HG03025 (cell line): ENCODE measurements around the gene DLG5.

ENCODE experiments used
- ATAC-seq: cut with Tn5 transposase; IDR thresholded peaks from one replicate; pipeline ENCODE4 v1.9.1; 2021; ENCODE audit warnings: mild to moderate bottlenecking, moderate library complexity; ENCODE audit not compliant: unreplicated experiment, low FRiP score

The DLG5 gene

DNA sequence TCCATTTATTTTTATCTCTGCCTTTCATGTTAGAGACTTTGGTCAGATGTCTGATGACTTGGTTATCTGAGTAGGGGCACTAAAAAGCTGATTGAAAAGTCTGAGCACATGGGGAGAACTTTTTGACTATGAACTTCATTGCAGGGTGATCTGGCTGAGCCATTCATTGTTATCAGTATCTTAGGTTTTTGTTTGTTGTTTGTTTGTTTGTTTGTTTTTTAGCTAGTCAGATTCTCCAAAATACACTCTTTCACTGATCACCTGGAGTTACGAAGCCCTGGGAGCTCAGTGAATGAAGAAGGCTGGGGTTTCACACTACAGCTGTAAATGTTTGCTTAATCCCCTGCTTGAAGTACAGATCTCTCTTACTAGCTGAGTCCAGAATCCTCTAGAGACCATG lies 28.6 kb upstream of the DLG5 start:
- no peak for ATAC-seq

DNA sequence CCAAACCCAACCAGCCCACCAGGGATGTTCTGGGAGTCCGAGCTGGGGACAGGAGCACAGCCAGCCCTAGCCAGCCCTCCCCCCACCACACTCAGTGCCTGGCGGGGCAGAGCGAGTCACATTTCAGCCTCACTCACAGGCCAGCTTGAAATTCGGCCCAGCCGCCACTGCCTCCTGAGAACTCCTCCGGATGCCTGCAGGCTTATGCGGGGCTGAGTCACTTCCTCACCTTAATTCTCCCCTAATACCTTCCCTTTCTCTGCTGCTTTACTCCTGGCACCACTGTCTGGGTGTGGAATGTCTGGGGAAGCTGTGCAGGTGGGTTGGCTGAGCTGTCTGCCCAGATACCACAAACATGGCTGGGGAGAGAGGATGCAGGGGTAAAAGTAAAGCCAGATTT lies 22.6 kb upstream of the DLG5 start:
- ATAC-seq = no peak

DNA sequence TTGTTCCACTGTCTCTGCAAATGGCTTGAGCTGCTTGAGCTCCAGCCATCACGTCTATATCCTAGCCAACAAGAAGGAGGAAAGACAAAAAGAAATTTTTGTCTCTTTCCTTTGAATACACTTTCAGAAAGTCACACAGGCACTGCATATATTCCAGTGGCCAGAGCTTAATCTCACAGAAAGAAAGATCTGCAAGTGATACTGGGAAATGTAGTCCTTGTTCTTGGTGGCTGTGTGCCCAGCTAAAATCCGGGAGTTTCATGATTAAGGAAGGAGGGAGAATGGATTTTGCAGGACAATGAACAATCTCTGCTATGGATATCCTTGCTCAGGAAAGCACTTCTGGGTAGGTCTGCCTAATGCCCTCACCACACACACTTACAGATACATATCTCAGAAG lies 19.5 kb upstream of the DLG5 start:
- no peak for ATAC-seq

DNA sequence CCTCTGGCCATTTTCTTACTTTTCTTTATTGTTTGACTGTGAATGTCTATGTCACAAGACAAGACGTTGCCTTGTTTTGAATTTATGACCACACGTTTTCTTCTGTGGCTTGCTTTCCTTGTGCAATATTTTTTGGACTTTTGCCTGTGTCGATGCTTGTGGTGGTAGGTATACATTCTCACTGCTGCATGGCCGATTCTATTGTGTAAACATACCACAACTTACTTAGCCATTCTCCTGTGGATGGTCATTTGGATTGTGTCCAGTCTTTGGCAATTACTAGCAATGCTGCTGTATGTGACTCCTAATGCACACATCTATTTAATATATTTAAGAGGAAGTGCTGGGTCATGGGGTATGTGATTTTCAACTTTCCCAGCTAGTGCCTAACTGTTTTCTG lies 18.0 kb upstream of the DLG5 start:
- no peak for ATAC-seq

DNA sequence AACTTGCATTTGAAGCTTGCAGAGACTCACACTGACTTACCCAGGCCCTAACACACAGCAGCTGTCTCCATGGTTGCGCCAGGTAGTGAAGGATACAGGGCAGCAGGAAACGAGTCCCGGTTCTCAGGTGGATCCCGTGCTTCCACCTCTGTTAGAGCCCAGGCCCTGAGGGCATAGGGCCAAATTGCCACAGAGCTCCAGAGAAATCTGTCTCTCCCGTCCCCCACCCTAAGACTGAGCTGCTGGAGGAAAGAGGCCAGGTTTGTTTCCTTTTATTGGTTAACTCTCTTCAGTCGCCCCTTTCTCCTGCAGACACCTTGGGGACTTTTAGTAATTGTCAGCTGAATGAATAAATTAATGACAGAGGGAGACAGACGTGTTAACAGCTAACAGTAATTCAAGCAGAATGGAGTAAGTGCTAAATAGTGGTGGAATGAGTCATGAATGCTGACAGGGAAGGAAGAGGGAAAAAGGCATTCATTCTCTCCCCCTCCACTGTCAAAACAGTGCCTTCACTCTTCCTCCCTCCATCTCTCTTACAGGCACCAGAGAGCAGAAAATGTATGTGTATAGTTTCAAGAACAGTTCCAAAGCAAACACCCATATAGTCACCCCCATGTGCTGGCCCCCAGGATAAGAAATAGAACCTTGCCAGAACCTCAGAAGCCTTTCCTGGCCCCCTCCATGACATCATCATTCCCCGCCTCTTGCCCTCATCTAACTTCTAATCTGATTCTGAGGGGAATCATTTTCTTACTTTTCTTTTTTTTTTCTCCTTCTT lies 16.8 kb upstream of the DLG5 start:
- no peak for ATAC-seq

DNA sequence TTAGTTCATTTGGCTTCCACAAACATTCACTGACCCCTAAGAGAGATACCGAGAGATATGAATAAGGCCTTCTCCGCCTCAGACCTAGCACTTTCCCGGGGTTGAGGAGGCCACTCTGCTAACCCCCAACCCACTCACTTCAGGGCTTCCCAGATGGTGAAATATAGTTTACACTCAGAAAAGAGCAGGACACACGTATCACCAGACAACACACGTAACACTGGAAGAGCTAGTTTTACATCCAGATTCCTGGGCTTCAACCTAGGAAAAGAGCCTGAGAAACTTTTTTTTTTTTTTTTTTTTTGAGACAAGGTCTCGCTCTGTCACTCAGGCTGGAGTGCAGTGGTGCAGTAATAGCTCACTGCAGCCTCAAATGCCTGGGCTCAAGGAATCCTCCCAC lies 15.2 kb upstream of the DLG5 start:
- ATAC-seq = no peak

DNA sequence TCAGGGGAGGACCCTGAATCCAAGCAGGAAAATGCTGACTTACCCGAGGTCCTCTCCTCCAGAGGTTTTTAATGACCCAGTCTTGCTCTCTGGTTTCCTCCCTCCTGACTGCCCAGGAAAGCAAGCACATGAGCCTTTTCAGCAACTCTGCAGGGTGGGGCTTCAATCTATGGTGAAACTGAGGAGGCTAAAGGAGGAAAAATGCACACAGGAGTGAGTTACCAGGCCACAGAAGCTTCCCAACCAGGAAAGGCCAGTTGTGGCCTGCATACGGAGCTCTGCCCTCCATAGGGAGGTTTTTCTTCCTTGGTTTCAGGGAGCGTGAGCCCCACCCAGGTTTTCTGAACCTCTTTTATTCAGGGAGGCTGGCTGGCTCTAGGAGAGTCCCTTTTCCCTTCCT lies 14.1 kb upstream of the DLG5 start:
- ATAC-seq = no peak

DNA sequence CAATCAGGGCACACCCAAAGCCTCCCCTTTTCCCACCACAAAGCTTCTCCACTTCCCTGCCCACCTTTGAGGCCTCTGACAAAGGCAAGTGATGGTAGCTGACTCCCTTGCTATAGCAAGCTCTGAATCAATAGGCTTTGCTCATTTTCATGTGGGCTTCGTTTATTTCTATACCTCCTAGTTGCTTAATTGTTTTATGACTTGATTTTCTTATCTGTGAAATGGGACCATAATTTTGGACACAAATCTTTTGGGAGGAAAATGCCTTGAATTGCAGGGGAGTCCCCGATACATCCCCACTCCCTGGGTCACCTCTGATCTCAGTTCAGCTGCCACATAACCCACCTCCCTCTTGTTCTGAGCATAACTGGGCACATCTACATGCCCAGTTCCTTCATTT lies 13.7 kb upstream of the DLG5 start:
- ATAC-seq = no peak

DNA sequence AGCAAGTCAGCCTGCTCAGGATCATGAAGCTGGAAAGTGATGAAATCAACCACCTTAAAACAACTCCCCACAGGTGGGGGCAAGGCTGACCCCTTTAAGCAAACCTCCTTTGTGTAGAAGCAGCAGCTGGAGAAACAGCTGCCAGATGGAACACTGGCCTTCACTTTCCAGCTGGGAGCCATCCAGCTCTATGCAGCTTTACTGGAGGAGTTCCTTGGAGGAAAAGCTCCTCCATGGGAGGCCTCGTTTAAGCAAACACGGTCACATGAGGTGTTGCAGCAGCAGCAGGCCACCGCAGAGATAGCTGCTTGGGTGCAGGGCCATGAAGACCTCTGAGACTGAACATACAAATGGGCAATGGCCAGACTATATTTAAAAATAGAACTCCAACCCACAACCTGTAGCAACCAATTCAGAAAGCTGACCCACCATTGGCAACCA lies 13.0 kb upstream of the DLG5 start:
- ATAC-seq = no peak

DNA sequence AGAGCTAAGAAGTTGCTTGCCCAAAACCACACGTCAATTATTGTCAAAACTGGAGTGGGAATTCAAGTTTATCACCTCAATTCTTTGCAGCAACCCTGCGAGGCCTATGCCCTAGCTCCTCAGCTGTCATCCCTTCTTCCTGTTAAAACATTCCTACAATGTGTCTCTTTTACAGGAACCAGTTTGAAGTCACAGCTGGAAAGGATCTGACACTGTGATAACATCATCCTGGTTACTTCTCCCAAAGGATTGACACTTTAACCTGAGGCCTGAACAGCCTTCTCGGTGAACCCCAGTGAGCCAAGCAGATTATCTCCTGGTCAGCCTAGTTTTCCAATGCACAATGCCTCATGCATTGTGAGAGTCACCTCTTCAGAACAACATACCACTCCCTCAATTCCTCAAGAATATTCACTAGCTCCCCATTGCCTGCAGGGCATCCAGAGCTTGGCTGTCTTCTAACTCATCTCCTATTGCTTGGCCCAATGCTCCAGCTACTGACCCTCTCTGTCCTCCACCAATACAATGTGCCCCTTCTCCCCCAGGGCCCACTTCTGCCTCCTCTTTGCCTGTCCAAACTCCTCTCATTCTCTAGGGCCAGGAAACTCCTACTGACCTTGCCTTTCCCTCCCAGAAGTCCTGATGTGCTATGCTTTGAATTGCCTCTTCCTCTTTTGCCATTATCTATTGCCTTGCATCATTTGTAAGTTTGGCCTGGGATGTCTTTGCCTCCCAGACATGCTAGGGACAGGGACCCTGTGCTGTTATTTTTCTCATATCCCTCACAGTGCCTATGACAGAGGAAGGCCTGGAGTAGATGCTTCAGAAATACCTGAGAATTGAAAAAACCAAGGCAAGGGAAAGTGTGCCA lies 10.4 kb upstream of the DLG5 start:
- no peak for ATAC-seq

DNA sequence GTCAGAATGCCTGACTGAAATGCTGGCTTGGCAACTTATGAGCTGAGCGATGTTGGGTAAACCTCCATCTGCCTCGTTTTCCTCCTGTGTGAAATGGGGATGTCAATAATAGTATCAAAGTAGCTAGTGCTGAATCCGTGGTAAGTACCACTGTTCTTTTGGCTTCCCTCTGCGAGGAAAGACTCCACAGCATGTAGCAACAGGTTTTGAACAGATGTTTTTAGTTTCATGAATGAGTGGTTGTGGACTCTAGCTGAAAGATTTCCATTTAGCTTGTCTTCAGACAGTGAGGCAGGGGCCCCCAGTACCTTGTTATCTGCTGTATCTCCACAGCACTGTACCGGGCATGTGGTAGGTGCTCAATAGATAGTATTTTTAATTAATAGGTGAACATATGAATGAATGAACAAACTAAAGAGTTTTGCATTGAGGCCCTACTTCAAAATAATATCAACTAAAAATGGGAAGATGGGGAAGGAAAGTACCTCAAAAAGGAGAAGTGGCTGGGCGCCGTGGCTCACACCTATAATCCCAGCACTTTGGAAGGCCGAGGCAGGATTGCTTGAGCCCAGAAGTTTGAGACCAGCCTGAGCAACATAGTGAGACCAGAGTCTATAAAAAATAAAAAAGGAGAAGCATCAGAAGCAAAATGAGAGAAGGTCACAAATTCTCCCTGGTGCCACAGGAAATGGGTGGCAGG lies 5.6 kb upstream of the DLG5 start:
- no peak for ATAC-seq

DNA sequence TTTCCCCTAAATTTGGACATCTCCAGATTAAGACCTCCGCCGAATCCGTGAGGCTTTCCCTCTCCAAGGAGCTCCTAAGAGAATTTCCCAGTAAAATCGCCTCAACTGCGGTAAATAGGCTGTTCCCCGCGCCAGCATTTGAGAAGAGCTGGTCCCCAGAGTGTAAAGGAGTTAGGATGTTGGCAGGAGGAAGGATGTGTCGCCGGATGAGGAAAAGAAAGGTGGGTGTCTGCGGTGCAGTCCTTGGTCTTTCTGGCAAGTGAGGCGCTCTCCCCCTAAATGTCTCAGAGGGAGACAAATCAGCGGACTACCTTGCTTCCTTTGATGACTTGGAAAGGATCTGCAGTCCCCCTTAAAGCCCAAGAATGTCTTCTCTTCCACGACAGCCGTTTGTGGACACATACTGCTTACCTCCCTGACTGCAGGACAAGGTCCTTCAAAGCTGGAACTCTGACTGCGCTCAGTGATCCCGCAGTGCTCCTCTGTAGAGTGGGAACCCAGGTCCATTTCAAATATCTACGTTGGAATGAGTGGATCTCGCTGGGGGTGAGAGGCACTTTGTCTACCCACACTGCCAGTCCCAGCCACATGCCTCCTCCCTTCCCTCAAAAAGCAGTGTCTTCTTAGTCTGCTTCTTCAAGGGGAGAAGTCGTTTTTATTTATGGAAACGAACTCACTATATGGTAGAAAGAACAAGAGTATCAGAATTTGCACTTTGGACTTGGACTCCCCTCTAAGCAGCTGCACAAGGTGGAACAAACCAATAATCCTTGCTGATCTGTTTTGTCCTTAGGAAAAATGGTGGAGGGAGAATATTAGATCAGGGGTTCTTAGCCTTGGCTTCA lies 1.1 kb upstream of the DLG5 start:
- no peak for ATAC-seq

DNA sequence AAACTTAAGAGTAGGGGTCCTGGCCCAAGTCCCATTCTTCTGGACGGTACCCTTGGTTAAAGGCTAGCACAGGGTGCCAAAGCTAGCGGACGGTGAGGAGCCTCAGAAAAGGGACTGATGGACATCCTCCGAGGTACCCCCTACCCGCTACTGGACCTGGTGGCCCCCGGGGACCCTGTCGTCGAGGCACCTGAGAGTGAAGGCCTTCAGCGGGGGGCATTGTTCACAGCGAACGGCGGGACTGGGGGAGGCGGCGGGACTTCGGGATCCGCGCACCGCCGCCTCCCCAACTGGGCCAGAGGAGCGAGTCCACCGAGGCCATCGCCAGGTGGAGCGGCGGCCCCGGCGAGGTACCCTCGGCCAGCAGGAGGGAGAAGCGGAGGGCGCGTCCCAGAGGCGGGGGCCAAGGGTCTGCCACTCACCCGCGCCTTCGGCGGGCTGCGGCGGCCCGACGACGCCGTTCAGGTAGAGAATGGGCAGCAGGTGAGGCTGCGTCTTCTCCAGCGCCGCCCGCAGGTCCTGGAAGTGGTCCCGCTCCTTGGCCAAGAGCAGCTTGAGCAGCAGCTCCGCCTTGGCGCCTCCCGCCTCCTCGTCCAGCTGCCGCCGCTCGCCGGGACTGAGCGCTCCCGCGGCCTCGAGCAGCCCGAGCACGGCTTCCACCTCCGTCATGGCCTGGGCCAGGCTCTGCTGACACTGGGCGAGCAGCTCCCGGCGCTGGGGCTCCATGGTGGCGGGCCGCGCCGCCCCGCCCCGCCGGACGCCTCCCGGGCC lies 575 bp downstream of the DLG5 start:
- no peak for ATAC-seq

DNA sequence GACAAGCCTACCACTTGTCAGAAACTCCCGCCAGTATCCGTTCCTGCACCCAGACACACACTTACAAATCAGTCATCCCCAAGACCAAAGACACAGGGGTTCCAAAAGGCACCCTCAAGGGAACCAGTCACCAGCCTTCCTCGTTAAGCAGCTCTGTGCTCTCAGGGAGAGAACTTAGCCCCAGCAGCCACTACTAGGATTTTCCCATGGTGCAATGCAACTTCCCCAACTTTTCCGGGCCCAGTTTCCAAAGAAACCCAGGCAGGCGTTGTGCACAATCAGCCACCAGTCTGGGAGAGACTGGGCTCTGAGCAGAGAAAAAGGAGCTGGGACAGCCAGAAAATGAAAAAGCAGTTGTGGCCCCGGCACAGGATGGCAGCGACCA lies 1.2 kb downstream of the DLG5 start:
- ATAC-seq = no peak

DNA sequence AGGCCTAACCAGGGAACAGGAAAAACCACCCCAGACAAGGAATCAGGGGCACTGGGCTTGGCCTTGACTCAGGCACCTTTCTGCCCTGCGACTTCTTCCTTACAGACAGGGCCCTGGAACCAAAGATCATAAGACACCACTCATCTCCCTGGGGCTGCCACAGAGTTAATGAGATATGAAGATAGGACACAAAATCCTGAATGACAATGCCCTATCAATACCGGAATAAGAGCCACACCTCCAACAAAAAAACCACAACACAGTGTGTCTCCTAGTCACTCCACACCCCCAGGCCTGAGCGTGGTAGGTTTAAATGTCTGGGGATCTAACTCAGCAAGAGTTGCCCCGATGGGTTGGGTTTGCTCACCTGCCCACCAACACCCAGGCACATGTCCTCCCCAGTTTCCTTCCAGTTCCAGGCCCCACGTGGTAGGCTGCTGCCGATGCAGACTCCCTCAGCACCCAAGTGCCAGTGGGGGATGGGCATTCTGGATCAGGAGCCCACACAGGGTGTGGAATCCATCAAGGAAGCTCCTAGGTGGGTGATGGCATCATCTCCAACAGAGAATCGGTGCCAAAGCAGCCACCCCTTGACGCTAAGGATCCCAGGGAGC lies 3.9 kb downstream of the DLG5 start:
- ATAC-seq = no peak

DNA sequence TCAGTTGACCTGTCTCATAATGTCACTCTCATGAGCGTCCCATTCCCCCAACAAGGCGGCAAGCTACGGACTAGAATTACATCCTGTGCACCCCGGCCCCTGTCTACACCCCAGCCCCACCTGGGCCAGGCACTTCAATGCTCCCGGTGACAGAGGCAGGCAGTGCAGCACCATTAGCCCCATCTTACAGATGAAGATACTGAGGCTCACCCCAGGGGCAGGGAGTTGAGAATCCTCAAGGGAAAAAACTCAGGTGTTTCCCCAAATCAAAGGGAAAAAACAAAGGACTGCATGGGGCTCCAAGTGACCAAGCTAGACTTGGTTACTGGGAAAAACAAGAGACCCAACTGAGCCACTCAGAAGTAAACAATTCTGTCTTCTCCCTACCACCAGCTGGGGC lies 4.5 kb downstream of the DLG5 start:
- no peak for ATAC-seq

DNA sequence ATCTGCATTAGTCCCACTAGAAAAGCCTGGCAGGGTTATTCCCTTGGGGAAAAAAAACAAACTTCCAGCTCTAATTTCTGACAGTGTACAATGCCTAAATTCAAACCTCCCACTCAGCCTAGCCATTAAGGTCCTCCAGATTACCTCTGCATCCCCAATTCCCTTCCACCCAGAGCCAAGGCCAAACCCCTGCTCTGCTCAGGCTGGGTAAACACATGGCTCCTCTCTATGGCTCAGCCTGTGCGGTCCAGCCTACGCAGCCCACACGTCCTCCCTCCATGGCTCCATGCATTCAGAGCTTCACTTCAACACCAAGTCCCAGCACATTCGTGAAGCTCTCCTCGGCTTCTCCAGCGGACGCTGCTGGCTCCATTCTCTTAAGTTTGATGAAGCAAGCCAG lies 5.2 kb downstream of the DLG5 start:
- ATAC-seq = no peak

DNA sequence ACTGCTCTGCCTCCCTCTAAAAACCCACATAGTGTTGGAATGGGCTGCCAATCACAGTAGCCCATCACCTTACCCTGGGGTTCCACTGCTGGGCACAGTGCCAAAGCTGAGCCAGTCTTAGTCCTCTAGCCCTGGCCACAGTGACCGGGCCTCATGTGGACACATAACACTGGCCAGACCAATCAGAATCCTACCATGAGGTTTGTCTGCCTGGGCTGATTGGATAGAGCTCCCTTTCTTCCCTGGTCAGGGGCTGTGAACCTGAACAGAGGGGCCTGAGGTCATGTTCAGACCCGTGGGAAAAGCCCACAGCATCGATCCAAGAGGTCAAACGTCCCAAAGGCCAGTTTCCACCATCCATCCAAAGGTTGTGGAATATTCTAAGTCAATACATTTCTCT lies 6.1 kb downstream of the DLG5 start:
- ATAC-seq = no peak

DNA sequence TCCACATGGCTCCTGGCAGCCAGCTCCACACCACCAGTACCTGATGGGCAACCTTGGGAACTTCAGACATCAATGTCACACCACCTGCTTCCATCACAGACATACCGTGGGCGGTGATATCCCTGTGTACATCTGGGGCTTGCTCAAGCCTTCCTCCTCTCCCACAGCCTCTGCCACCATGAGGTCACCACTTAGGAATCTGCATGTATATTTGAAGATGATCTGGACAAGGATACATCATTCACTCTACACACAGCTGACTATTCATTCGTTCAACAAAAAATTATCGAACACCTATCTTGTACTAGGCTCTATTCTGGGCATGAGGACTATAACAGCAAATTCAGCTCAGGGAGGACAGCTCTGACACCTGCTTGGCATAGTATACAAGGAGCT lies 6.8 kb downstream of the DLG5 start:
- no peak for ATAC-seq
